OCI-LY1 (cell line): ENCODE data around the gene POLR1A.

Experiments
- CTCF ChIP-seq: fragments of 200-600 bp; sonication (generic), shearing (Covaris generic); IDR thresholded peaks from 2 replicates; pipeline ENCODE4 v1.5.1; 2017; ENCODE audit warnings: mild to moderate bottlenecking, antibody characterized with exemption, low read length, moderate library complexity, mixed read lengths
- EZH2 ChIP-seq: fragments of 200-600 bp; sonication (generic), shearing (Covaris generic); IDR thresholded peaks from 2 replicates; pipeline ENCODE4 v1.8.0; 2017; ENCODE audit warnings: borderline replicate concordance, mixed run types, mild to moderate bottlenecking, antibody characterized with exemption, low read length, moderate library complexity, mixed read lengths

DNA sequence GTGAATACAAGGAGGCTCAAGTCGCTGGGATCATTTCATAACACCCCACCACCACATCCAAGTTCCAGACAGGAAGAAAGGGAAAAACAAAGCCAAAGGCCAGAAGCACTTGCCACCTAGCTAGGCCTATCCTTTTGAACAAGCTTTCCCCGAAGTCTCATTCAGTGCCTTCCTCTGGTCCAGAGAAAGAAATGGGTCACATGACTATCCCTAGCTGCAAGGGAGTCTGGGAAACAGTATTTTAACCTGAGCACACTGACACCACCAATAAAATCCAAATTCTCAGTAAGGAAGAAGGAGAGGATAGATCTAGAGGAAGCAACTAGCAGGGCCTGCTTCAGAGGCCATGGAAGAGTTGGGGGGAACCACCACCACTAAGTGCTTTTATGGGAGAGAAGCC lies 91.2 kb downstream of the POLR1A start:
- TF ChIP-seq CTCF (no peak), EZH2 (no peak)
